Activated CD4-positive, alpha-beta T cell treated with anti-CD3 and anti-CD28 coated beads for 1 hour (primary cell): ENCODE data around the gene MCC.
"Not testable (repeated sequence)": the region's sequence is repeated elsewhere in the genome, so short reads cannot be mapped to it uniquely, and the experiment has no call there.

ENCODE experiments used
- DNase-seq: peaks from one replicate; pipeline ENCODE4 v3.0.0-alpha.2; 2020

Gene MCC

DNA sequence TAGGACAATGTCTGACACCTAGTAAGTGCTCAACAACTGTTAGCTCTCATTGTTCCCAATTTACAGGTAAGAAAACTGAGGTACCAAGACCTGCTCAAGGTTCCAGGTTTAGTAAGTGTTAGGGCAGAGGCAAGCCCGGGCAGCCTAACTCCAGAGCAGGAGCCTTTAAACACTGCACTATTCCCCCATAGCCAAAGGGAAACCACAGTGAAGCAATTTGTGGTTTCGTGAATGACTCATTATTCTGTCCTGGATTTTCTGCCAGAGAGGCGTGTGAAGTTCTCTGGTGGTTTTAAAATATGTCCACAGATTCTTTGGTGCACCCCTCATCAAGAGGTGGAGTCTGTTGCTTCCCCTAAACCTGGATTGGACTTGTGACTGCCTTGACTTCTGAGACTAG, 1.0 kb upstream of the MCC start:
- no peak for DNase-seq

- no peak for DNase-seq
These were observed 462 bp upstream of the MCC start for GRCh38 chr5:113488645-113489184.

GRCh38 chr5:113487416-113487780, 855 bp downstream of the MCC start:
- DNase-seq, result no peak

- no peak for DNase-seq
These were observed 8.0 kb downstream of the MCC start for GRCh38 chr5:113480243-113480642.

DNA sequence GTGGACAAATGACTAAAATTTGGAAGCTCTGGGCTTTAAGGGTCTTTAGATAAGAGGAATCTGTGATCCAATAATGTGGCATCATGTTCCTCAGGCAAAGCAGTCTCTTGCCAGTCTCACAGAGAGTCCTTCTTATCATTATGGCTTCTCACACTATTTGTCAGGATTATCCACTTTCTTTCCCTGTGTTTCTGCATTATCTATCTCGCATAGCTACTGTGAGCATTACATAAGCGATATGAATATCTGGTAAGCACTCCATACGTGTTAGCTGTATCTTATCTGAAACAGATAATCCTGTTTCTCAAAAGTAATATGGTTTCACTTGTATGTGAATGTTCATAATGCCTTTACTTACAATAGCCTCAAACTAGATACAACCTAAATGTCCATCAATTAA, 9.6 kb downstream of the MCC start:
- DNase-seq, result no peak

DNA sequence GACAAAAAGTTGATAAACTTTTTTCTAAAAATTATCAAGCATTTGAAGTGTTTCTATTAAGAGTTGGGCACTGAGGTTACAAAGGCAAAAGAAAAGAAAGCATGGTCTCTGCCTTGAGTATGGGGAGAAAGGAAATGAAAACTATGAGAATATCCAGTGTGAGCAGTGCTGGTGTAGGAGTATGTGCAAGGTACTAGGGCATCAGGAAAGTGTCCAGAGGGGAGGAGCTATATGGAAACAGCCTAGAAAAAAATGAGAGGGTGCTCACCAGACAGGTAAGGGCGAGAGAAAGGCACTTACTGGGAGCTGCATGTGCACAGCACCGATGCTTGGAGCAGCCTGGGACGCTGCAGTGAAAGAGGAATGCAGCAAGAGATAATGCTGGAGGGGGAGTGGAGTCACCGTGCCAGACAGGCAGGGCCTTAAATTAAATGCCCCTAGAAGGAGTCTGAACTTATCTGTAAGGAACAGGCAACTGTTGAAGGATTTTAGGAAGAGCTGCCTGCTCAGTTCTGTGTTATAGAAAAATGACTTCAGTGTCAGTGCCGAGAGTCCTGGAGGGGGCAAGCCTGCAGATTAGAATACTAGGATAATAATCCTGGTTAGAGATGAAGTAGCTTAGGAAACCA, 14.0 kb downstream of the MCC start:
- no peak for DNase-seq

DNA sequence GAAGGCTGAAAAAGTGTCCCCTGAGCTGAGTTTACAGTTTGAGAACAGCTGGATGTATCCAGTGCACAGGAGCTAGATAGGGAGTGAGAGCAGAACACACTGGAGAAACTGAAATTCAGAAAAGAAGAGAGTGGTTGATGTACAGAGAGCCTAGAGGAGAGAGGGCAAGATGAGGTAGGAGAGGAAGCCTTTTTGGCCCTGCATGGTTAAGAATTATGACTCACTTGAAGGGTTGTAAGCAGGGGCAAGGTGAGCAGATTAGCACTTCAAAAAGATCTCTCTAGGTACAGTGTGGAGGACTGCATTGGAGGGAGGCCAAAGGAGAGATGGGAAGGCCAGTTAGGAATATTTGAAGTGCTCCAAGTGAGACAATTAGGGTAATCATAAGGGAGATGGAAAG, 25.2 kb downstream of the MCC start:
- no peak for DNase-seq

DNA sequence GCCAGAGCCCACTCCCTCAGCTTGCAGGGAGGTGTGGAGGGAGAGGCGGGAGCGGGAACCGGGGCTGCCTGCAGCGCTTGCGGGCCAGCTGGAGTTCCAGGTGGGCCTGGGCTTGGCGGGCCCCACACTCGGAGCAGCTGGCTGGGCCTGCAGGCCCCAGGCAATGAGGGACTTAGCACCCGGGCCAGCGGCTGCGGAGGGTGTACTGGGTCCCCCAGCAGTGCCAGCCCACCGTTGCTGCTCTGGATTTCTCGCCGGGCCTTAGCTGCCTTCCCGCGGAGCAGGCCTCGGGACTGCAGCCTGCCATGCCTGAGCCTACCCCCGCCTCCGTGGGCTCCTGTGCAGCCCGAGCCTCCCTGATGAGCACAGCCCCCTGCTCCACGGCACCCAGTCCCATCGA, 31.1 kb downstream of the MCC start:
- not testable (repeated sequence) for DNase-seq

DNA sequence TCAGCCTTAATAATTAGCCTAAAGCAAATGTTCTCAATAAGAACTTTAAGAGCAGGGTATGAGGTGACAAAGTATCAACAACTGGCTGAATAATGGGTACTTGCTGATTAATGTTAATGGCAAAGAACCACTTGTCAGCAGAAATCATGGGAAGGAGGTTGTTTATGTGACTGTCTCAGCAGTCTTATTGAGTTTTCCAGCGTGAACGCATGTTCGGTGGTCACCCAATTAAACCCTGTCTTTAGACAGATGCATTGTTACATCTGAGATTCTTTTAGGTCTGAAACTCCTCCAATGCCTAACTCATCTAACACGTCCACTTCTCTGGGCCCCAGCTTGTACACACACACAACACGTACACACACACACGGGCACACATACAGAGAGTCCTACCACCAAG, 35.3 kb downstream of the MCC start:
- no peak for DNase-seq

- DNase-seq, result no peak
These were observed 36.5 kb downstream of the MCC start for GRCh38 chr5:113451797-113452196.

DNA sequence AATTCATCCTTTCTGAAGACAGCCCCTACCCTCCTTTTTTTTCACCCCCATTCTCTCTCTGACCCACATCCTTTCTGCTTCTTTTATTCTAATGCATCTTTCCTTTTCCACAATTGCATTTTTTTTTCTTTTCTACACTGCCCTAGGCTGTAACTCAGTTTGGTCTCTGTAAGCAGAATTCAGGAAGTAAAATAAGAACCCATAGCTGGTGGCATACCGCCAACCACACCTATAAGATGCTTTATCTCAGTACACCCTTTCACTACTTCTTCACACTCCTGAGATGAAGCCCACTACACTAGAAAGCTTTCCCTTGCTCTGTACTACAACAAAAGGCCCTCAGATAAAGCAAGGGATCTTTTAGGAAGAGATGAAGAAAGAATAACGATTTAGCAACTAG, 37.3 kb downstream of the MCC start:
- no peak for DNase-seq

DNA sequence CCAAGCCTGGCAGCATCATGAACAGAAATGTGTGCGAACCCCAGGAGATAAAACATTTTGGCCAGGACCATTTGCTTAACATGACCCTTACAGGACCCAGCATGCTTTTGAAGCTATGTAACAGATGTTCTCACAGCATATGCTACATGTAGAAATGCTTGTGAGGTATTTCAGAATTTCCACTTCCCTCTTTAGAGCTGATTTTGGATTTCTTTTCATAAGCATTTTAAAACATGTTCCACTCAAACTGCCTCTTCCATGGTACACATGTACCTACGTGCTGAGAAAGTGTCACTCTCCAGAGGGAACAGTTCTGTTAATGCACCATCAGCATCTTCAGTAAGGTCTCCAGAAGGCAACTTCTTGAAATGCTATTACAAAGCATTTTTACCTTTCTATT, 37.8 kb downstream of the MCC start:
- no peak for DNase-seq

DNA sequence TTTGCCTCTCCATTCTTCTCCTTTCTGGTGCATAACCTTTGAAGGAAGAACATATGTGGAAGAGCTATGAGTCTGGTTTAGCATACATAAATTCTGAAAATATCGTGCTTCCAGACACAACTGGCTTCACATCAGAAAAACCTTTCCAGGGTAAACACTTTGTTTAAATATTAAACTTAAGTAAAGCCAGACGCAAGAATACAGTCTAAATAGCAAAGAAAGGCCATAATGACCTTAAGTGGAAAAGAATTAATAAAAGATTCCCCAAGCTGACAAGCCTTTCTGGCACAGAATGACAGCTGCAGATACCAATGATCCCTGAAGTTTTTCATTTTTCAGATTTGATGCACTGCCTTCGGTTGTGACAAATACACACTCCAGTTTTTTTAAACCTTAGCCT, 40.0 kb downstream of the MCC start:
- DNase-seq, result no peak

GRCh38 chr5:113447498-113448050, 40.7 kb downstream of the MCC start:
- DNase-seq, result no peak

DNA sequence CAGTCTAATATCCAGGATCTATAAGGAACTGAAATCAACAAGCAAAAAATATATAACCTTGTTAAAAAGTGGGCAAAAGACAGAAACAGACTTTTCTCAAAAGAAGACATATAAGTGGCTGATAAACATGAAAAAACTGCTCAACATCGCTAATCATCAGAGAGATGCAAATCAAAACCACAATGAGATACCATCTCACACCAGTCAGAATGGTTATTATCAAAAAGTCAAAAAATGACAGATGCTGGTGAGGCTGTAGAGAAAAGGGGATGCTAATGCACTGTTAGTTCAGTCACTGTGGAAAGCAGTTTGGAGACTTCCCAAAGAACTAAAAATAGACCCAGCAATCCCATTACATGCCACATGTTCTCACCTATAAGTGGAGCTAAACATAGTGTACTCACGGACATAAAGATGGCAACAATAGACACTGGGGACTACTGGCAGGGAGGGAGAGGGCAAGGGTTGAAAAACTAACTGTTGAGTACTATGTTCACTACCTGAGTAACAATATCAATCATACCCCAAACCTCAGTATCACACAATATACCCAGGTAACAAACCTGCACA, 41.8 kb downstream of the MCC start:
- no peak for DNase-seq

- DNase-seq, result no peak
These were observed 51.1 kb downstream of the MCC start for GRCh38 chr5:113437111-113437510.

GRCh38 chr5:113435575-113435974, 52.7 kb downstream of the MCC start:
- DNase-seq, result no peak

DNA sequence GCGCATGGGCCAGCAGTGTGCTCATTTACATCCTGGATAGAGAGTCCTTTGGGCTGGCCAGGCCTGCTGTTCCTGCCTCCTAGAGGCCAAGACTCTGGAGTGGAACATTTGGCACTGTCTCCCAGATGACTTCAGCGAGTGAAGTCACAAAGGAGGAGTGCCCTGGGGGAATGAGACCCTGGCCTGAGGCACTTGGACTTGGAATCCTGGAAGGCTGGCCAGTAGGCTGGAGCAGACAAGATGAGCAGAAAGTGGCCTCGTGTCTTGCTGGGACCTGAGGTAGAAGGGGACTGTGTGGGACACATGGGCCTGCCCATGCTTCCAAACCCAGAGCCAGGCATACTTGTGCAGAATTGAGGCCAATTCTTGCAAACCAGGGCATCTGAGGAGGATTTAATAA, 53.4 kb downstream of the MCC start, which contains the start of gene TSSK1B:
TSSK1B (minus strand) TSS at position 101 of the 400 bp plus-strand sequence. CDS start 150 bp downstream, outside the sequence.
- no peak for DNase-seq

GRCh38 chr5:113433862-113434612, 54.2 kb downstream of the MCC start:
- no peak for DNase-seq

DNA sequence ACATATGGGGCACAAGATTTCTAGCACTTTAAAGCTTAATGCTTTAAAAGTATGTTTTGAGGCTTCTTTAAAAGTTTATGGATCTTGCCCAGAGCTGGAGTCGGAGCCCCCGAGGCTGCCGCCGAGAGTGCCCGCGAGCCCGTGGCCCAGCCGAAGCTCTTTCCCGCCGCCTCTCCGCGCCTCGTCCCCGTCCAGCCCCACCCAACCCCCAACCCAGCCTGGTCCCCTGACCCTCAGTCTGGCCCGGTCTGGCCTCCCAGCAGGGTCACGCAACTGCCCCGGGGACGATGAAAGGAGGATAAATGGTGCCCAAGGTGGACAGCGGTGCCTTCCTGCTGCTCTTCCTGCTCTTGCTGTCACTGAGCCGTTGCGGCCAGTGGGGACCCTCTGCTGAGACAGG, 55.2 kb downstream of the MCC start:
- DNase-seq, result no peak

GRCh38 chr5:113427871-113428574, 60.2 kb downstream of the MCC start:
- no peak for DNase-seq

GRCh38 chr5:113425909-113426308, 62.3 kb downstream of the MCC start:
- no peak for DNase-seq

DNA sequence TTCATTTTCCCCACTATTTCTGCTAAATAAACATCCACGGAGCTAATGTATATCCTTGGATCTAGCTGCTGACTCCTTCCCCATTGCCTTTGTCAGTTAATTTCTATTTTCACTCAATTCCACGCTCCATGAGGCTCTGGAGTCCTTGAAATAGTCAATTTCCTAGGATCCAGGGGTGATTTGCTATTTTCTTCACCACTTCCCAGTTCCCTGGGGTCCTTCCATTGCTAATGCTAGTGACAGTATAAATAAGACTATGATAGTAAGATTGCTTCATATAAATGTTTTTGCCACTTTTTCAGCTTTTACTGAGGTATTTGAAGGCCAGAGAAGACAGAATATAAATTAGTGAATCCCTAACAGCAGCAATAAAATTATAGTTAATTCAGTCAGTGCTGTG, 66.6 kb downstream of the MCC start:
- no peak for DNase-seq
